Activated CD8-positive, alpha-beta memory T cell treated with anti-CD3 and anti-CD28 coated beads, Interleukin-2, amount 50 U/mL, for 48 hours (primary cell): ENCODE measurements around the gene REEP1.
"Not testable (repeated sequence)": the region's sequence is repeated elsewhere in the genome, so short reads cannot be mapped to it uniquely, and the experiment has no call there.

Experiments
- DNase-seq: peaks from one replicate; pipeline ENCODE4 v3.0.0-alpha.2; 2020

Gene REEP1

GRCh38 chr2:86241611-86242010 is 95.8 kb downstream of the REEP1 start:
- no peak for DNase-seq

GRCh38 chr2:86240251-86240650 is 97.2 kb downstream of the REEP1 start:
- no peak for DNase-seq

GRCh38 chr2:86239745-86240144 is 97.7 kb downstream of the REEP1 start:
- no peak for DNase-seq

- DNase-seq: no peak
Measured at GRCh38 chr2:86239326-86239725, 98.1 kb downstream of the REEP1 start.

- peak; percentile 62 for DNase-seq
Measured at GRCh38 chr2:86238354-86238753, 99.1 kb downstream of the REEP1 start.

GRCh38 chr2:86237172-86237571 is 100.3 kb downstream of the REEP1 start:
- DNase-seq: no peak

- no peak for DNase-seq
Measured at GRCh38 chr2:86235196-86235980, 102.0 kb downstream of the REEP1 start.

GRCh38 chr2:86234563-86235131 is 102.8 kb downstream of the REEP1 start:
- DNase-seq: no peak

GRCh38 chr2:86233436-86233835 is 104.0 kb downstream of the REEP1 start:
- no peak for DNase-seq

- DNase-seq: no peak
Measured at GRCh38 chr2:86232910-86233309, 104.5 kb downstream of the REEP1 start.

- no peak for DNase-seq
Measured at GRCh38 chr2:86232373-86232784, 105.0 kb downstream of the REEP1 start.

GRCh38 chr2:86231680-86232372 is 105.6 kb downstream of the REEP1 start:
- no peak for DNase-seq

GRCh38 chr2:86230961-86231360 is 106.5 kb downstream of the REEP1 start:
- no peak for DNase-seq

- DNase-seq: no peak
Measured at GRCh38 chr2:86229221-86229620, 108.2 kb downstream of the REEP1 start.

- not testable (repeated sequence) for DNase-seq
Measured at GRCh38 chr2:86228574-86228973, 108.9 kb downstream of the REEP1 start.

- no peak for DNase-seq
Measured at GRCh38 chr2:86227685-86228084, 109.7 kb downstream of the REEP1 start.

- no peak for DNase-seq
Measured at GRCh38 chr2:86226636-86227520, 110.5 kb downstream of the REEP1 start.

- DNase-seq: no peak
Measured at GRCh38 chr2:86226070-86226469, 111.4 kb downstream of the REEP1 start.

- peak; percentile 70 for DNase-seq
Measured at GRCh38 chr2:86225581-86225980, 111.8 kb downstream of the REEP1 start.

GRCh38 chr2:86224645-86225355 is 112.6 kb downstream of the REEP1 start:
- DNase-seq: no peak

GRCh38 chr2:86223927-86224560 is 113.4 kb downstream of the REEP1 start:
- DNase-seq: no peak
